ENCODE results near the gene GET4. TPM values are rescaled to one million over a fixed set of nuclear protein-coding genes. Genes with fewer than 3 reads are reported as not detected.

Gene GET4
- total and polyA plus RNA-seq, 10 of the 15 experiments (the other 5 are each of a cell fraction or from before 2014, with no cell fraction given), result 0.66 to 73.8 (median 34.0) TPM

DNA sequence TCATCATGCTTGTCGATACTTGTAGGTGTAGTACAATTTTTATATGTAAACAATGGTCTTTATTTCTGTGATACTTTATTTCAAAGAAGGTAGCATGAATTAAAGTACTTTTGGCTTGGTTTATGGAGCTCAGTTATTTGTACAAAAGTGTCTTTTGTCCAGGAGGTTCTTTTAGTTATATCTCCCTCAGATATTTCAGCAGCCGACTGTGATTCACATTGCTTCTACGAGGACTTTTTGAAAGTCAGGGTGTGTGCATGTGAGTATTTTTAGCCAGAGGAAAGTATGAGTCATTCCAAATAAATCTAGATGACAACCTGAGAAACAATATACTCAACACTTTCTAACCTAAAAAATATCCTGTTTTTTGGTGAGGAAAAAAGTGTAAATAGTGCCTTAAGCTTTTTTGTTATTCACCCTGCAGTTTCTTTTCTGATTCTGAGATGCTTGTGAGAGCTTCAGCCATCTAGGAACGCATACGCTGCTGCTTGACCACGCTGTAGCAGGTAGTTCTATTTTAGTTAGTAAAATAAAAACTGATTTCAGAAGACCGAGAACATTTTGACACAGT lies 44.7 kb upstream of the GET4 start (continued):
- TF ChIP-seq, protein P1, sequence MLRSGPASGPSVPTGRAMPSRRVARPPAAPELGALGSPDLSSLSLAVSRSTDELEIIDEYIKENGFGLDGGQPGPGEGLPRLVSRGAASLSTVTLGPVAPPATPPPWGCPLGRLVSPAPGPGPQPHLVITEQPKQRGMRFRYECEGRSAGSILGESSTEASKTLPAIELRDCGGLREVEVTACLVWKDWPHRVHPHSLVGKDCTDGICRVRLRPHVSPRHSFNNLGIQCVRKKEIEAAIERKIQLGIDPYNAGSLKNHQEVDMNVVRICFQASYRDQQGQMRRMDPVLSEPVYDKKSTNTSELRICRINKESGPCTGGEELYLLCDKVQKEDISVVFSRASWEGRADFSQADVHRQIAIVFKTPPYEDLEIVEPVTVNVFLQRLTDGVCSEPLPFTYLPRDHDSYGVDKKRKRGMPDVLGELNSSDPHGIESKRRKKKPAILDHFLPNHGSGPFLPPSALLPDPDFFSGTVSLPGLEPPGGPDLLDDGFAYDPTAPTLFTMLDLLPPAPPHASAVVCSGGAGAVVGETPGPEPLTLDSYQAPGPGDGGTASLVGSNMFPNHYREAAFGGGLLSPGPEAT (IDR thresholded peaks at IDR 0.05; ENCODE audit: low read depth), result peak; percentile 80
- TF ChIP-seq IKZF2 (IDR thresholded peaks at IDR 0.05) (peak; percentile 69 to 70), JUNB (IDR thresholded peaks at IDR 0.05) (peak; percentile 92), RBBP5 (conservative IDR thresholded peaks at IDR 0.05) (no peak), YY1 (IDR thresholded peaks at IDR 0.05; ENCODE audit: low read depth, low read length) (no peak), RAD51 (IDR thresholded peaks at IDR 0.05) (no peak), CHD4 (IDR thresholded peaks at IDR 0.05) (0 out of 2 replicates have a peak, but pooled peaks have one; percentile 14), ZNF592 (IDR thresholded peaks at IDR 0.05) (no peak), RAD21 (IDR thresholded peaks at IDR 0.05; ENCODE audit: insufficient read depth, low read depth, low read length) (0 out of 2 replicates have a peak, but pooled peaks have one; percentile 18), MYC (IDR thresholded peaks at IDR 0.05; ENCODE audit: insufficient read depth, insufficient read length, insufficient replicate concordance, low read length, severe bottlenecking) (no peak), BMI1 (IDR thresholded peaks at IDR 0.05; ENCODE audit: borderline replicate concordance) (no peak), HDAC2 (IDR thresholded peaks at IDR 0.05) (no peak), ZBTB33 (IDR thresholded peaks at IDR 0.05) (no peak), FOXM1 (IDR thresholded peaks at IDR 0.05; ENCODE audit: low read depth, low read length) (peak; percentile 40; the same call in 1 of the 2 replicates), DPF2 (IDR thresholded peaks at IDR 0.05) (peak; percentile 88)
- TF ChIP-seq, protein P2, sequence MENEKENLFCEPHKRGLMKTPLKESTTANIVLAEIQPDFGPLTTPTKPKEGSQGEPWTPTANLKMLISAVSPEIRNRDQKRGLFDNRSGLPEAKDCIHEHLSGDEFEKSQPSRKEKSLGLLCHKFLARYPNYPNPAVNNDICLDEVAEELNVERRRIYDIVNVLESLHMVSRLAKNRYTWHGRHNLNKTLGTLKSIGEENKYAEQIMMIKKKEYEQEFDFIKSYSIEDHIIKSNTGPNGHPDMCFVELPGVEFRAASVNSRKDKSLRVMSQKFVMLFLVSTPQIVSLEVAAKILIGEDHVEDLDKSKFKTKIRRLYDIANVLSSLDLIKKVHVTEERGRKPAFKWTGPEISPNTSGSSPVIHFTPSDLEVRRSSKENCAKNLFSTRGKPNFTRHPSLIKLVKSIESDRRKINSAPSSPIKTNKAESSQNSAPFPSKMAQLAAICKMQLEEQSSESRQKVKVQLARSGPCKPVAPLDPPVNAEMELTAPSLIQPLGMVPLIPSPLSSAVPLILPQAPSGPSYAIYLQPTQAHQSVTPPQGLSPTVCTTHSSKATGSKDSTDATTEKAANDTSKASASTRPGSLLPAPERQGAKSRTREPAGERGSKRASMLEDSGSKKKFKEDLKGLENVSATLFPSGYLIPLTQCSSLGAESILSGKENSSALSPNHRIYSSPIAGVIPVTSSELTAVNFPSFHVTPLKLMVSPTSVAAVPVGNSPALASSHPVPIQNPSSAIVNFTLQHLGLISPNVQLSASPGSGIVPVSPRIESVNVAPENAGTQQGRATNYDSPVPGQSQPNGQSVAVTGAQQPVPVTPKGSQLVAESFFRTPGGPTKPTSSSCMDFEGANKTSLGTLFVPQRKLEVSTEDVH (IDR thresholded peaks at IDR 0.05; ENCODE audit: low read depth, partially characterized antibody), result no peak
- TF ChIP-seq, protein P3, sequence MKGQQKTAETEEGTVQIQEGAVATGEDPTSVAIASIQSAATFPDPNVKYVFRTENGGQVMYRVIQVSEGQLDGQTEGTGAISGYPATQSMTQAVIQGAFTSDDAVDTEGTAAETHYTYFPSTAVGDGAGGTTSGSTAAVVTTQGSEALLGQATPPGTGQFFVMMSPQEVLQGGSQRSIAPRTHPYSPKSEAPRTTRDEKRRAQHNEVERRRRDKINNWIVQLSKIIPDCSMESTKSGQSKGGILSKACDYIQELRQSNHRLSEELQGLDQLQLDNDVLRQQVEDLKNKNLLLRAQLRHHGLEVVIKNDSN (IDR thresholded peaks at IDR 0.05; ENCODE audit: borderline replicate concordance, extremely low read length, insufficient read depth, low read depth, low read length), result no peak
